GM12891 (cell line): ENCODE results near the gene ABCC1.

Experiments
- PAX5 ChIP-seq: IDR thresholded peaks from 2 replicates; pipeline ENCODE4 v1.6.1; 2011; ENCODE audit warnings: low read length, moderate library complexity, mild to moderate bottlenecking; ENCODE audit not compliant: insufficient read depth, severe bottlenecking
- POLR2A ChIP-seq: IDR thresholded peaks from 2 replicates; pipeline ENCODE4 v1.6.1; 2011; ENCODE audit warnings: low read depth, low read length, control low read depth
- POLR2AphosphoS5 ChIP-seq: IDR thresholded peaks from 2 replicates; pipeline ENCODE4 v1.6.1; 2011; ENCODE audit warnings: low read depth, low read length, control low read depth
- SPI1 ChIP-seq: IDR thresholded peaks from 2 replicates; pipeline ENCODE4 v1.6.1; 2011; ENCODE audit warnings: low read depth, low read length, control low read depth
- TAF1 ChIP-seq: IDR thresholded peaks from 2 replicates; pipeline ENCODE4 v1.6.1; 2011; ENCODE audit warnings: low read depth, low read length, control low read depth

DNA sequence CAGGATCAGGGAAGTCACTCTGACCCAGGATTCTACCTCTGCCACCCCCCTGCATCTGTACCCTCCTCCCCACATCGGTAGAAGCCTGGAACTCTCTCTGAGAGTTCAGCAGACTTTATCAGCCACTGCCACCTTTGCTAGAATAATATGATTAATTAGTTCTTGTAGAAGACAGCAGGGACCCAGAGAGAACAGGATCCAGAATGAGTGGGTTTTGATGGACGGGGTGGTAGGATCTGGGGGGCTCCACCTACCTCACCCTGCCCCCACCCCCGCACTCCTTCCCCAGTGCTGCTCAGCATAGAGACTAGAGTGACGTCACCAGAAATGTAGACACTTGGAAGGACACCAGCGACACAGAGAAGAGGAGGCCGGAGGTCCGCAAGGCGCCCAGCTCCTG, 240.4 kb downstream of the ABCC1 start:
- TF ChIP-seq POLR2AphosphoS5 (no peak), POLR2A (no peak), TAF1 (no peak), SPI1 (no peak), PAX5 (no peak)
